Upper lobe of right lung (tissue), 1 donor: ENCODE measurements around the gene GRB2. TPM values are rescaled to one million over a fixed set of nuclear protein-coding genes. Genes with fewer than 3 reads are reported as not detected.

Experiments
- ATAC-seq: fragments of 200-7000 bp; cut with Tn5 transposase; one replicate; pipeline ENCODE4 v1.9.1; 2020; ENCODE audit warnings: mild to moderate bottlenecking, moderate library complexity
- DNase-seq: peaks from one replicate; pipeline ENCODE4 v3.0.0-alpha.2; 2020
- H3K27ac ChIP-seq: fragments of 200-600 bp; one replicate; pipeline ENCODE4 v1.8.0; 2022
- H3K27me3 ChIP-seq: fragments of 200-600 bp; one replicate; pipeline ENCODE4 v1.8.0; 2022; ENCODE audit warnings: mild to moderate bottlenecking
- H3K36me3 ChIP-seq: fragments of 200-600 bp; one replicate; pipeline ENCODE4 v1.8.0; 2022
- H3K4me1 ChIP-seq: fragments of 200-600 bp; one replicate; pipeline ENCODE4 v1.8.0; 2022
- H3K4me3 ChIP-seq: fragments of 200-600 bp; one replicate; pipeline ENCODE4 v1.8.0; 2022; ENCODE audit warnings: mild to moderate bottlenecking
- H3K9me3 ChIP-seq: fragments of 200-600 bp; one replicate; pipeline ENCODE4 v1.8.0; 2022
- intact Hi-C: fragments of 100-400 bp; cut with DNase I; formaldehyde crosslinking; loops from one replicate; pipeline ENCODE4 v1.11.0; 2022
- total RNA-seq: library from RNA; stranded (reverse); fragmentation: NEBNext Ultra II Directional; extraction: Animal tissue kit (Norgen Biotek cat#: 25700); gene quantifications from one replicate; pipeline ENCODE4 v1.2.1, GENCODE V29; 2021
- TF ChIP-seq, protein P1 (sequence below): fragments of 200-600 bp; IDR thresholded peaks from one replicate; pipeline ENCODE4 v1.8.0; 2022; ENCODE audit warnings: antibody characterized with exemption
- donor health status: DM: no; HTN: yes; CAD: no; lungs with severe emphysema.

Gene GRB2
- total RNA-seq, 1 donor from 2014 or later = 139 TPM

DNA sequence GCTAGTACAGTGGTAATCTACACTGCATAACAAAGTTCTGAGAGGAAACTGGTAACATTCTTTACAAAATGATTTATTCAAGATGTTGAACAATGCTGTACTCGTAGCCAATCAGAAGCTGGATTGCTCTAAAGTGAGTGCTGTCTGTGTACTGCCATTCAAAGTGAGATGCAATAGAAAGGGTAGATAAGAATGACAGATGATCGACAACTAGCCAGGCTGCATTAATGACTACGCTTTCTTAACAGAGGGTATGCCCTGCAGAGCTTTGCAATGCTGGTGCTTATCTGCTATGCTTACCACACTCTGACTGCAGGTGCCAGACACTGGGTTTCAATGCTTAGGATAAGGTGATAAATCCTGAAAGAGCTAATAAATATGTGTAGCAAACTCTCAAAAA is 70.2 kb downstream of the GRB2 start:
- DNase-seq = no peak

DNA sequence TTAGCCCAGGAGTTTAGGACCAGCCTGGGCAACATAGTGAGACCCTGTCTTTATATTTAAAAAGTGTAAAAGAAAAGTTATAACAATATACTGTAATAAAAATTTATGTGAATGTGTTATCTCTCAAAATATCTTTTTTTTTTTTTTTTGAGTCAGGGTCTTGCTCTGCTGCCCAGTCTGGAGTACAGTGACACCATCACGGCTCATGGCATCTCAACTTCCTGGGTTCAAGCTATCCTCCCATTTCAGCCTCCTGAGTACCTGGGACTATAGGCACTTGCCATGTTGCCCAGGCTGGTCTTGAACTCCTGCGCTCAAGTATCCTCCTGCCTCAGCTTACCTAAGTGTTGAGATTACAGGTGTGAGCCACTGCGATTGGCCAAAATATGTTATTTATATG is 70.8 kb downstream of the GRB2 start:
- Histone ChIP-seq H3K27ac (no peak overlapping the region), H3K27me3 (no peaks in the 10 kb centered on the region), H3K9me3 (no peaks in the 10 kb centered on the region), H3K36me3 (peaks cover 23% of the 10 kb centered on the region), H3K4me3 (no peak overlapping the region), H3K4me1 (peaks cover 25% of the 10 kb centered on the region)
- ATAC-seq = no peak
- TF ChIP-seq, protein P1, sequence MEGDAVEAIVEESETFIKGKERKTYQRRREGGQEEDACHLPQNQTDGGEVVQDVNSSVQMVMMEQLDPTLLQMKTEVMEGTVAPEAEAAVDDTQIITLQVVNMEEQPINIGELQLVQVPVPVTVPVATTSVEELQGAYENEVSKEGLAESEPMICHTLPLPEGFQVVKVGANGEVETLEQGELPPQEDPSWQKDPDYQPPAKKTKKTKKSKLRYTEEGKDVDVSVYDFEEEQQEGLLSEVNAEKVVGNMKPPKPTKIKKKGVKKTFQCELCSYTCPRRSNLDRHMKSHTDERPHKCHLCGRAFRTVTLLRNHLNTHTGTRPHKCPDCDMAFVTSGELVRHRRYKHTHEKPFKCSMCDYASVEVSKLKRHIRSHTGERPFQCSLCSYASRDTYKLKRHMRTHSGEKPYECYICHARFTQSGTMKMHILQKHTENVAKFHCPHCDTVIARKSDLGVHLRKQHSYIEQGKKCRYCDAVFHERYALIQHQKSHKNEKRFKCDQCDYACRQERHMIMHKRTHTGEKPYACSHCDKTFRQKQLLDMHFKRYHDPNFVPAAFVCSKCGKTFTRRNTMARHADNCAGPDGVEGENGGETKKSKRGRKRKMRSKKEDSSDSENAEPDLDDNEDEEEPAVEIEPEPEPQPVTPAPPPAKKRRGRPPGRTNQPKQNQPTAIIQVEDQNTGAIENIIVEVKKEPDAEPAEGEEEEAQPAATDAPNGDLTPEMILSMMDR = no peak
- no peak for DNase-seq
- intact Hi-C loops = no loop called here

More for the DNA sequence above, 70.2 kb downstream of the GRB2 start:
- H3K4me3 ChIP-seq = no peak overlapping the region
- H3K27me3 ChIP-seq = no peaks in the 10 kb centered on the region
- intact Hi-C loops = no loop called here
- no peak overlapping the region for H3K27ac ChIP-seq
- no peak for ATAC-seq
- H3K9me3 ChIP-seq = no peaks in the 10 kb centered on the region
- peaks cover 22% of the 10 kb centered on the region for H3K36me3 ChIP-seq
- TF ChIP-seq, protein P1 = no peak
- peaks cover 29% of the 10 kb centered on the region for H3K4me1 ChIP-seq

DNA sequence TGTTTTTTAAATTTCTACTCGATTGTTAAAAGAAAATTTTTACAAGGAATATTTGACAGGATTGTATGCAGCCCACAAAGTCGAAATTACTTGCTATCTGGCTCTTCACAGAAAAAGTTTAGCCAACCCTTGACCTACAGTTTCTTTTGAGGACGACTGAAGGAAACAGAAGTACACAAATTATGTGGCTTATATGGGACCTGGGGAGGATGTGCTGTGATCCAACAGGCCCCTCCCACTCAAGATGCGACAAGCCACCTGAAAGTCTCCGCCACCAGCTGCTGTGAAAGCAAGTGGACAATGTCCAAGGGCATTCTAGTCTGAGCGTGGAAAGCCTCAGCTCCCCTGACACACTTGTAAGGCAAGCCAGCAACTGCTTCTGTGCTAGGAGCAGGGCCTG is 73.8 kb downstream of the GRB2 start:
- ATAC-seq = no peak

DNA sequence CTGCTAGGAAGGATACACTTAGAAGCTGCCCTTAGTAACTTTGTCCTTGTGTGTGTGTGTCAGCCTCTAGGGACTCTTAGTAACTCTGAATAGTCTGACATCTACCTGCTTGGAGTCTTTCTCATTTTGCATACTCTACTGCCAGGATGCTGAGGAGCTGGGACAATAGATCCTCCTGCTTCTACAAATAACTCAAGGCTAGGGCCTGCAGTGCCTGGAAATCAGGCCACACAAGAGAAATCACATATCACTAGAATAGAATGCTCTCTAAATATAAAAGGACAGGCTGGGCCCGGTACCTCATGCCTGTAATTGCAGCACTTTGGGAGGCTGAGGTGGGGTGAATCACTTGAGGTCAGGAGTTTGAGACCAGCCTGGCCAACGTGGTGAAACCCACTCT is 77.7 kb downstream of the GRB2 start:
- ATAC-seq = no peak
- DNase-seq = no peak
- Histone ChIP-seq H3K27ac (no peak overlapping the region), H3K9me3 (no peaks in the 10 kb centered on the region), H3K36me3 (peaks cover 32% of the 10 kb centered on the region), H3K27me3 (no peaks in the 10 kb centered on the region), H3K4me1 (peaks cover 30% of the 10 kb centered on the region), H3K4me3 (no peak overlapping the region)
- TF ChIP-seq, protein P1 = no peak
- intact Hi-C loops = no loop called here

More for the DNA sequence above, 73.8 kb downstream of the GRB2 start:
- Histone ChIP-seq H3K4me3 (no peak overlapping the region), H3K4me1 (peaks cover 7% of the 10 kb centered on the region), H3K27me3 (no peaks in the 10 kb centered on the region), H3K27ac (no peak overlapping the region), H3K36me3 (peaks cover 23% of the 10 kb centered on the region), H3K9me3 (no peaks in the 10 kb centered on the region)
- intact Hi-C loops = no loop called here
- no peak for DNase-seq
- TF ChIP-seq, protein P1 = no peak

DNA sequence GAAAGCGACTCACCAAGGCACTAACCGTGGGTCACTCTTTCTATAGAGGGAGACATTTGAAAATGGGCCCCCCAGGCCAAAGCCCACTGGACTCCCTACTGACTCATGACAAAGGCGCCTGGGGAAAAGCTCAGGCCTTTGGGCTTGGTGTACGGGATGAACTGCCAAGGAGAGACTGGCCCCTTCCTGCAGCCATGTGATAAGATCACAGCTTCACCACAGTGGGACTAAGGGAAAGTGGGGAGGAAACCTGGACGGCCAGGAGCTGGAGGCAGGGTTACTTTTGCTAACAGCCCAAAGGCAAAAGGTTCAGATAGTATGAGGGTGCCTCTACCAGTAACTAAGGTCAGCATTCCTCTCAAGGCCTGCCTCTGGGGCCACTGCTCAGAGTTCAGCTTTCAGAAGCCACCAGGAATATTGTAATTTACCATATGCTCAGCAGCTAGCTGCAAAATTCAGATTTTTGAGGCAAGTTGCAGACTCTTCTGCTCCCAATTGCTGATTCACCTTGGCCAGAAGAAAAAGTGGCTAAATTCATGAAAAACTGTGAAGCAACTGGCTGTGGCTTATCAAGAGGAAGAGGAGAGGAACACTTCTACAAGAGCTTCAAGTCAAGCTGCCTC is 79.1 kb downstream of the GRB2 start:
- Histone ChIP-seq H3K9me3 (no peaks in the 10 kb centered on the region), H3K27ac (peak overlapping the region; percentile 43), H3K36me3 (peaks cover 27% of the 10 kb centered on the region), H3K4me1 (peaks cover 30% of the 10 kb centered on the region), H3K27me3 (no peaks in the 10 kb centered on the region), H3K4me3 (no peak overlapping the region)
- TF ChIP-seq, protein P1 = no peak
- DNase-seq (peak; percentile 23), ATAC-seq (peak; percentile 6)
- intact Hi-C loops = no loop called here

DNA sequence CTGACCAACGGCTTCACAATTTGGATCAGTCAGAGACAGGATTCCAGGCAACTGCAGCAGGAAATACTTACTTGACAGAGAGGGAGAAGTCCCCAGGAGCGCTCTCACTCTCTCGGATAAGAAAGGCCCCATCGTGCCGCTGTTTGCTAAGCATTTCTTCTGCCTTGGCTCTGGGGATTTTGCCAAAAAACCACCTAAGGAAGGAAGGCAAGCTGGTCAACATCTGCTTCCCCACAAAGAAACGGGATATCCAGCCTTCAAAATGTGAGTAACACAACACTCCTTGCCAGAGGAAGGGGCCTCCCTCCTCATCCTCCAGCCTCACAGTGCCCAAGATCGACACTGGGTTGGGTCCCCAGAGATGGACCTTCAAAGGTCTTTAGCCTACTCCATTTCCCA is 79.7 kb downstream of the GRB2 start:
- Histone ChIP-seq H3K36me3 (peaks cover 27% of the 10 kb centered on the region), H3K9me3 (no peaks in the 10 kb centered on the region), H3K4me3 (no peak overlapping the region), H3K4me1 (peaks cover 30% of the 10 kb centered on the region), H3K27me3 (no peaks in the 10 kb centered on the region), H3K27ac (peak overlapping the region; percentile 43)
- TF ChIP-seq, protein P1 = no peak
- DNase-seq = peak; percentile 33
- peak; percentile 27 for ATAC-seq
- intact Hi-C loops = no loop called here
